Measurements from ENCODE around the gene TBC1D22A. TPM values are rescaled to one million over a fixed set of nuclear protein-coding genes. Genes with fewer than 3 reads are reported as not detected.
A peak's percentile ranks its signal among the peaks of the same experiment; 100 is the strongest.

Gene TBC1D22A
- total RNA-seq, 1 experiment from 2014 or later = 20.9 TPM

- CTCF ChIA-PET = interaction anchor here (0.7 to 1.9 kb wide), 11 partner anchors 9 to 365 kb away, joined by 3 to 20 read pairs (median 4); partner anchors contain the start of gene CERK
- POLR2A ChIA-PET = interaction anchor here (0.8 to 1.4 kb wide), 5 partner anchors 14 to 195 kb away, joined by 3 to 4 read pairs (median 4); no protein-coding TSS in a partner anchor
- intact Hi-C loops (cut with micrococcal nuclease) = no loop called here
- no peak overlapping the region for H3K4me2 ChIP-seq (ENCODE audit: low read length)
- H3K9me2 ChIP-seq (ENCODE audit: insufficient read depth) = no peaks in the 10 kb centered on the region
- H3K36me3 ChIP-seq (ENCODE audit: control insufficient read depth in 1 of 2, insufficient read depth in 2 of 2, low read length in 2 of 2) = no peaks in the 10 kb centered on the region
- TF ChIP-seq RAD21 (IDR thresholded peaks at IDR 0.05; ENCODE audit: low read depth) (peak; percentile 74), POLR2AphosphoS5 (IDR thresholded peaks at IDR 0.05; ENCODE audit: low read depth, low read length) (no peak), POLR2A (IDR thresholded peaks at IDR 0.05; ENCODE audit: borderline replicate concordance, extremely low read depth, insufficient read depth, insufficient read length) (no peak)
- TF ChIP-seq, protein P1, sequence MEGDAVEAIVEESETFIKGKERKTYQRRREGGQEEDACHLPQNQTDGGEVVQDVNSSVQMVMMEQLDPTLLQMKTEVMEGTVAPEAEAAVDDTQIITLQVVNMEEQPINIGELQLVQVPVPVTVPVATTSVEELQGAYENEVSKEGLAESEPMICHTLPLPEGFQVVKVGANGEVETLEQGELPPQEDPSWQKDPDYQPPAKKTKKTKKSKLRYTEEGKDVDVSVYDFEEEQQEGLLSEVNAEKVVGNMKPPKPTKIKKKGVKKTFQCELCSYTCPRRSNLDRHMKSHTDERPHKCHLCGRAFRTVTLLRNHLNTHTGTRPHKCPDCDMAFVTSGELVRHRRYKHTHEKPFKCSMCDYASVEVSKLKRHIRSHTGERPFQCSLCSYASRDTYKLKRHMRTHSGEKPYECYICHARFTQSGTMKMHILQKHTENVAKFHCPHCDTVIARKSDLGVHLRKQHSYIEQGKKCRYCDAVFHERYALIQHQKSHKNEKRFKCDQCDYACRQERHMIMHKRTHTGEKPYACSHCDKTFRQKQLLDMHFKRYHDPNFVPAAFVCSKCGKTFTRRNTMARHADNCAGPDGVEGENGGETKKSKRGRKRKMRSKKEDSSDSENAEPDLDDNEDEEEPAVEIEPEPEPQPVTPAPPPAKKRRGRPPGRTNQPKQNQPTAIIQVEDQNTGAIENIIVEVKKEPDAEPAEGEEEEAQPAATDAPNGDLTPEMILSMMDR (IDR thresholded peaks at IDR 0.05 in 2 of 3, conservative IDR thresholded peaks at IDR 0.05 in 1 of 3; ENCODE audit: borderline replicate concordance in 1 of 3, insufficient read depth in 1 of 3, low read depth in 2 of 3, low read length in 2 of 3) = peak in 2 of 3 experiments; percentile 71 to 85; a peak in 5 of 6 replicates
- no peaks in the 10 kb centered on the region for H3K27me3 ChIP-seq (ENCODE audit: insufficient read depth, low read length)
- BruUV-seq (replicated peaks) = no TSS peak
- H3K27ac ChIP-seq (ENCODE audit: low read depth, low read length) = no peak overlapping the region
- no peak overlapping the region for H3K9ac ChIP-seq (ENCODE audit: low read length)
- H3K79me2 ChIP-seq (ENCODE audit: insufficient read depth, low read length) = peaks cover 27% of the 10 kb centered on the region
- H3K9me3 ChIP-seq (ENCODE audit: control insufficient read depth in 1 of 2, insufficient read depth in 1 of 2, low read depth in 1 of 2, low read length in 2 of 2) = peaks cover 6 to 10% of the 10 kb centered on the region in 2 experiments; a peak in 1 of 4 replicates
- RAD21 ChIA-PET (ENCODE audit: low non-redundant PET in 1 of 2, low total read pairs in 2 of 2, uncharacterized antibody in 2 of 2, unreplicated experiment in 2 of 2) = interaction anchor here in 1 of 2 experiments (0.9 to 1.4 kb wide), 2 partner anchors 20 to 44 kb away, joined by 3 read pairs; no protein-coding TSS in a partner anchor
- no peaks in the 10 kb centered on the region for H4K20me1 ChIP-seq (ENCODE audit: insufficient read depth)
- H3K4me1 ChIP-seq (ENCODE audit: control insufficient read depth in 1 of 2, insufficient read depth in 2 of 2, low read length in 2 of 2) = peaks cover 20 to 37% of the 10 kb centered on the region in 2 experiments
- DNase-seq (ENCODE audit: low read depth, low spot score) (peak; percentile 62), ATAC-seq (peak; percentile 18)
- H3K4me3 ChIP-seq (replicated peaks in 1 of 2; ENCODE audit: low read depth in 1 of 2, low read length in 2 of 2) = no peak overlapping the region
- no peak overlapping the region for H2AFZ ChIP-seq (ENCODE audit: low read depth, low read length, poor library complexity, severe bottlenecking)
These were observed 3.6 kb upstream of the TBC1D22A start for GRCh38 chr22:46758867-46759290.

DNA sequence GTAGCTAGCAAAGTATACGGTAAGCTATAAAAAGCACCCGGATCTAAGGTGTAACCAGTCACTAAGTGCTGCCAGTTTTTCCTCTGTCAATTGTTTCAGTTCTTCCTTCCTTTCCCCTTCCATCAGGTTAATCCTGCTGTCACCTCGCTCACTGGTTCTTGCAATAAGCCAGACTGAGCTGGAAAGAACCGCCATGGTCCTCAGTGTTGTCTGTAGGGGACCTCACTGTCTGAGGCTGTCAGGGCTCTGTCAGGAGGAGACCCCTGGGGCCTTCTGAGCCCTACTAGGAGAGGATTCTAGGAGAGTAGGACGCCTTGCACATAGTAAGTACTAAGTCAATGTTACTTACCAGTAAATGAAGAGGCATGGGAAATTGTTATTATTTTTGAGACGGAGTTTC, 1.4 kb upstream of the TBC1D22A start:
- H3K27me3 ChIP-seq (ENCODE audit: insufficient read depth, low read length) = no peaks in the 10 kb centered on the region
- ATAC-seq = no peak
- BruUV-seq (replicated peaks) = no TSS peak
- peak overlapping the region; percentile 99 to 100 for H3K4me3 ChIP-seq (replicated peaks in 1 of 2; ENCODE audit: low read depth in 1 of 2, low read length in 2 of 2)
- no peak for DNase-seq (ENCODE audit: low read depth, low spot score)
- intact Hi-C loops (cut with micrococcal nuclease) = no loop called here
- ChIA-PET RAD21 (ENCODE audit: low non-redundant PET in 1 of 2, low total read pairs in 2 of 2, uncharacterized antibody in 2 of 2, unreplicated experiment in 2 of 2) (no interaction called here), POLR2A (no interaction called here), CTCF (interaction anchor here (0.9 to 1.5 kb wide), 2 partner anchors 22 to 198 kb away, joined by 3 to 9 read pairs; no protein-coding TSS in a partner anchor)
- H3K79me2 ChIP-seq (ENCODE audit: insufficient read depth, low read length) = peaks cover 41% of the 10 kb centered on the region
- no peak overlapping the region for H3K27ac ChIP-seq (ENCODE audit: low read depth, low read length)
- peak overlapping the region; percentile 96 for H3K4me2 ChIP-seq (ENCODE audit: low read length)
- H3K9me2 ChIP-seq (ENCODE audit: insufficient read depth) = no peaks in the 10 kb centered on the region
- H4K20me1 ChIP-seq (ENCODE audit: insufficient read depth) = no peaks in the 10 kb centered on the region
- peaks cover 12 to 32% of the 10 kb centered on the region in 2 experiments for H3K4me1 ChIP-seq (ENCODE audit: control insufficient read depth in 1 of 2, insufficient read depth in 2 of 2, low read length in 2 of 2)
- peak overlapping the region; percentile 100; the same call in 1 of the 2 replicates for H3K9ac ChIP-seq (ENCODE audit: low read length)
- peaks cover 3 to 6% of the 10 kb centered on the region in 2 experiments; a peak in 1 of 4 replicates for H3K9me3 ChIP-seq (ENCODE audit: control insufficient read depth in 1 of 2, insufficient read depth in 1 of 2, low read depth in 1 of 2, low read length in 2 of 2)
- H3K36me3 ChIP-seq (ENCODE audit: control insufficient read depth in 1 of 2, insufficient read depth in 2 of 2, low read length in 2 of 2) = no peaks in the 10 kb centered on the region; a peak in 1 of 4 replicates
- H2AFZ ChIP-seq (ENCODE audit: low read depth, low read length, poor library complexity, severe bottlenecking) = no peak overlapping the region
- TF ChIP-seq POLR2AphosphoS5 (IDR thresholded peaks at IDR 0.05; ENCODE audit: low read depth, low read length) = no peak
- TF ChIP-seq ATF3 (IDR thresholded peaks at IDR 0.05) = no peak
- no peak for TF ChIP-seq CBX3 (IDR thresholded peaks at IDR 0.05; ENCODE audit: low read depth)
- no peak for TF ChIP-seq EZH2phosphoT487 (IDR thresholded peaks at IDR 0.05; ENCODE audit: borderline replicate concordance)
- TF ChIP-seq, protein P2, sequence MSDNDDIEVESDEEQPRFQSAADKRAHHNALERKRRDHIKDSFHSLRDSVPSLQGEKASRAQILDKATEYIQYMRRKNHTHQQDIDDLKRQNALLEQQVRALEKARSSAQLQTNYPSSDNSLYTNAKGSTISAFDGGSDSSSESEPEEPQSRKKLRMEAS (IDR thresholded peaks at IDR 0.05) = no peak
- no peak for TF ChIP-seq ZBTB33 (IDR thresholded peaks at IDR 0.05; ENCODE audit: extremely low read depth, insufficient replicate concordance, low read length)
- TF ChIP-seq JUND (IDR thresholded peaks at IDR 0.05) = no peak
- TF ChIP-seq ZNF274 (IDR thresholded peaks at IDR 0.05; ENCODE audit: low read depth, low read length) = no peak
- TF ChIP-seq FOSL1 (IDR thresholded peaks at IDR 0.05; ENCODE audit: low read depth) = no peak
- no peak for TF ChIP-seq ZFX (IDR thresholded peaks at IDR 0.05)
- no peak for TF ChIP-seq CEBPB (IDR thresholded peaks at IDR 0.05; ENCODE audit: low read depth)
- TF ChIP-seq SIN3A (IDR thresholded peaks at IDR 0.05; ENCODE audit: low read depth) = no peak
- TF ChIP-seq EGR1 (IDR thresholded peaks at IDR 0.05; ENCODE audit: low read depth) = no peak
- TF ChIP-seq SP1 (IDR thresholded peaks at IDR 0.05; ENCODE audit: low read depth) = no peak
- no peak for TF ChIP-seq SRF (IDR thresholded peaks at IDR 0.05; ENCODE audit: low read depth)
